ENCODE measurements around the gene ANO9. TPM values are rescaled to one million over a fixed set of nuclear protein-coding genes. Genes with fewer than 3 reads are reported as not detected.

The ANO9 gene
- total and polyA plus RNA-seq, 2 experiments from 2014 or later = not detected

GRCh38 chr11:419248-420005 lies 22.4 kb downstream of the ANO9 start:
- H3K4me3 ChIP-seq = no peak overlapping the region
- H3K4me1 ChIP-seq (ENCODE audit: insufficient read depth) = peaks cover 4% of the 10 kb centered on the region; the same call in 1 of the 2 replicates
- in situ Hi-C loops (cut with MboI) = no loop called here
- H2AFZ ChIP-seq = no peak overlapping the region
- H3K9me3 ChIP-seq (ENCODE audit: low read depth) = no peaks in the 10 kb centered on the region
- no peak for DNase-seq
- TF ChIP-seq EZH2 (IDR thresholded peaks at IDR 0.05; ENCODE audit: insufficient read depth, poor library complexity, severe bottlenecking) = no peak
- TF ChIP-seq EZH2phosphoT487 (IDR thresholded peaks at IDR 0.05; ENCODE audit: insufficient read depth, low read depth) = no peak
- WGBS, 2 experiments (ENCODE audit: low coverage in 1 of 2, low lambda C conversion rate in 2 of 2, missing lambda C conversion rate in 2 of 2) = 71 to 85% methylated on average over 12 to 19 of the region's 20 CpGs
- no peak overlapping the region for H3K4me2 ChIP-seq (ENCODE audit: unreplicated experiment)
- H3F3A ChIP-seq (ENCODE audit: insufficient read depth) = no peaks in the 10 kb centered on the region
- no peaks in the 10 kb centered on the region for H3K9me2 ChIP-seq (ENCODE audit: insufficient read depth)
- peaks cover 10% of the 10 kb centered on the region for H3K27me3 ChIP-seq (replicated peaks; ENCODE audit: insufficient read depth)
- no peaks in the 10 kb centered on the region for H3K79me2 ChIP-seq (ENCODE audit: insufficient read depth)
- no peaks in the 10 kb centered on the region for H3K36me3 ChIP-seq (ENCODE audit: low read depth)
- H3K27ac ChIP-seq = no peak overlapping the region
- H3K9ac ChIP-seq = no peak overlapping the region
- no peaks in the 10 kb centered on the region for H4K20me1 ChIP-seq (ENCODE audit: insufficient read depth)

GRCh38 chr11:418343-419247 lies 23.2 kb downstream of the ANO9 start:
- H3K4me1 ChIP-seq (ENCODE audit: insufficient read depth) = peaks cover 4% of the 10 kb centered on the region; the same call in 1 of the 2 replicates
- H3K9me3 ChIP-seq (ENCODE audit: low read depth) = no peaks in the 10 kb centered on the region
- no peak overlapping the region for H3K4me3 ChIP-seq
- in situ Hi-C loops (cut with MboI) = no loop called here
- no peaks in the 10 kb centered on the region for H3K9me2 ChIP-seq (ENCODE audit: insufficient read depth)
- H3F3A ChIP-seq (ENCODE audit: insufficient read depth) = no peaks in the 10 kb centered on the region
- H3K27me3 ChIP-seq (replicated peaks; ENCODE audit: insufficient read depth) = peaks cover 4% of the 10 kb centered on the region; the same call in 1 of the 2 replicates
- H3K27ac ChIP-seq = no peak overlapping the region
- no peak for TF ChIP-seq EZH2 (IDR thresholded peaks at IDR 0.05; ENCODE audit: insufficient read depth, poor library complexity, severe bottlenecking)
- no peak for TF ChIP-seq EZH2phosphoT487 (IDR thresholded peaks at IDR 0.05; ENCODE audit: insufficient read depth, low read depth)
- H2AFZ ChIP-seq = no peak overlapping the region
- no peaks in the 10 kb centered on the region for H3K36me3 ChIP-seq (ENCODE audit: low read depth)
- no peak overlapping the region for H3K9ac ChIP-seq
- H4K20me1 ChIP-seq (ENCODE audit: insufficient read depth) = no peaks in the 10 kb centered on the region
- no peak for DNase-seq
- no peaks in the 10 kb centered on the region for H3K79me2 ChIP-seq (ENCODE audit: insufficient read depth)
- H3K4me2 ChIP-seq (ENCODE audit: unreplicated experiment) = no peak overlapping the region
- 82 to 83% methylated on average over 25 to 30 of the region's 30 CpGs for WGBS, 2 experiments (ENCODE audit: low coverage in 1 of 2, low lambda C conversion rate in 2 of 2, missing lambda C conversion rate in 2 of 2)

- TF ChIP-seq EZH2phosphoT487 (IDR thresholded peaks at IDR 0.05; ENCODE audit: insufficient read depth, low read depth) (no peak), EZH2 (IDR thresholded peaks at IDR 0.05; ENCODE audit: insufficient read depth, poor library complexity, severe bottlenecking) (no peak)
- Histone ChIP-seq H3K4me3 (no peak overlapping the region; the same call in 1 of the 2 replicates), H2AFZ (no peak overlapping the region), H3K9me2 (ENCODE audit: insufficient read depth) (no peaks in the 10 kb centered on the region), H3F3A (ENCODE audit: insufficient read depth) (no peaks in the 10 kb centered on the region), H3K9me3 (ENCODE audit: low read depth) (no peaks in the 10 kb centered on the region), H3K4me2 (ENCODE audit: unreplicated experiment) (no peak overlapping the region), H3K4me1 (ENCODE audit: insufficient read depth) (peaks cover 4% of the 10 kb centered on the region; the same call in 1 of the 2 replicates), H4K20me1 (ENCODE audit: insufficient read depth) (no peaks in the 10 kb centered on the region), H3K79me2 (ENCODE audit: insufficient read depth) (no peaks in the 10 kb centered on the region), H3K9ac (no peak overlapping the region), H3K27me3 (replicated peaks; ENCODE audit: insufficient read depth) (peaks cover 4% of the 10 kb centered on the region; the same call in 1 of the 2 replicates), H3K36me3 (ENCODE audit: low read depth) (no peaks in the 10 kb centered on the region), H3K27ac (no peak overlapping the region)
- WGBS, 2 experiments (ENCODE audit: low coverage in 1 of 2, low lambda C conversion rate in 2 of 2, missing lambda C conversion rate in 2 of 2) = 53 to 56% methylated on average over 19 of the region's 19 CpGs
- no peak for DNase-seq
- in situ Hi-C loops (cut with MboI) = no loop called here
These were observed 24.0 kb downstream of the ANO9 start for GRCh38 chr11:417652-418342.
